H9 (cell line): ENCODE data around the gene THSD4. TPM values are rescaled to one million over a fixed set of nuclear protein-coding genes. Genes with fewer than 3 reads are reported as not detected.

Experiments used
- DNase-seq: peaks from one replicate; pipeline ENCODE4 v3.0.0-alpha.2; 2017
- H2AFZ ChIP-seq: one replicate; pipeline ENCODE4 v1.6.1; 2013; ENCODE audit warnings: mild to moderate bottlenecking, low read length, control low read depth, moderate library complexity
- H2AK5ac ChIP-seq: 2 replicates; pipeline ENCODE4 v1.6.1; 2013; ENCODE audit warnings: low read length, control low read depth, mixed read lengths; ENCODE audit not compliant: insufficient read length
- H2BK120ac ChIP-seq: one replicate; pipeline ENCODE4 v1.6.1; 2013; ENCODE audit warnings: low read depth, mild to moderate bottlenecking, low read length, control low read depth, inconsistent platforms; ENCODE audit not compliant: poor library complexity, severe bottlenecking
- H2BK12ac ChIP-seq: 2 replicates; pipeline ENCODE4 v1.6.1; 2013; ENCODE audit warnings: low read length, control low read depth, mixed read lengths, low read depth; ENCODE audit not compliant: insufficient read length
- H2BK15ac ChIP-seq: 2 replicates; pipeline ENCODE4 v1.6.1; 2013; ENCODE audit warnings: low read depth, low read length, control low read depth
- H2BK20ac ChIP-seq: one replicate; pipeline ENCODE4 v1.6.1; 2013; ENCODE audit warnings: low read depth, mild to moderate bottlenecking, low read length, control low read depth, inconsistent platforms; ENCODE audit not compliant: poor library complexity, severe bottlenecking
- H2BK5ac ChIP-seq: 2 replicates; pipeline ENCODE4 v1.6.1; 2013; ENCODE audit warnings: low read length, control low read depth, mixed read lengths; ENCODE audit not compliant: insufficient read length
- H3K14ac ChIP-seq: 2 replicates; pipeline ENCODE4 v1.6.1; 2013; ENCODE audit warnings: low read length, control low read depth; ENCODE audit not compliant: insufficient read depth
- H3K18ac ChIP-seq: 2 replicates; pipeline ENCODE4 v1.6.1; 2013; ENCODE audit warnings: low read depth, mild to moderate bottlenecking, mixed read lengths, low read length, control low read depth; ENCODE audit not compliant: insufficient read length
- H3K23ac ChIP-seq: 2 replicates; pipeline ENCODE4 v1.6.1; 2013; ENCODE audit warnings: low read length, control low read depth, mixed read lengths, low read depth; ENCODE audit not compliant: insufficient read length
- H3K23me2 ChIP-seq: 2 replicates; pipeline ENCODE4 v1.6.1; 2013; ENCODE audit warnings: low read depth, mild to moderate bottlenecking, mixed read lengths, low read length, control low read depth; ENCODE audit not compliant: insufficient read length, poor library complexity, severe bottlenecking
- H3K27ac ChIP-seq: 2 replicates; pipeline ENCODE4 v1.5.1; 2013; ENCODE audit warnings: low read length, control low read depth, mixed read lengths, low read depth; ENCODE audit not compliant: insufficient read length
- H3K27me3 ChIP-seq: 2 replicates; pipeline ENCODE4 v1.6.1; 2013; ENCODE audit warnings: low read length, control low read depth, inconsistent platforms; ENCODE audit not compliant: insufficient read depth
- H3K4ac ChIP-seq: 2 replicates; pipeline ENCODE4 v1.6.1; 2013; ENCODE audit warnings: low read depth, mild to moderate bottlenecking, control low read depth, inconsistent platforms, low read length, moderate library complexity
- H3K4me1 ChIP-seq: 2 replicates; pipeline ENCODE4 v1.6.1; 2013; ENCODE audit warnings: low read length, control low read depth, inconsistent platforms; ENCODE audit not compliant: insufficient read depth
- H3K4me2 ChIP-seq: 2 replicates; pipeline ENCODE4 v1.6.1; 2013; ENCODE audit warnings: low read length, control low read depth, mixed read lengths; ENCODE audit not compliant: insufficient read length, insufficient read depth
- H3K56ac ChIP-seq: 2 replicates; pipeline ENCODE4 v1.6.1; 2013; ENCODE audit warnings: low read depth, mild to moderate bottlenecking, mixed read lengths, low read length, control low read depth; ENCODE audit not compliant: insufficient read length
- H3K79me1 ChIP-seq: 2 replicates; pipeline ENCODE4 v1.6.1; 2013; ENCODE audit warnings: low read depth, mild to moderate bottlenecking, moderate library complexity, low read length, control low read depth, inconsistent platforms; ENCODE audit not compliant: insufficient read depth, poor library complexity, severe bottlenecking
- H3K79me2 ChIP-seq: 2 replicates; pipeline ENCODE4 v1.6.1; 2013; ENCODE audit warnings: low read length, control low read depth, inconsistent platforms; ENCODE audit not compliant: insufficient read depth
- H3K9ac ChIP-seq: 2 replicates; pipeline ENCODE4 v1.6.1; 2013; ENCODE audit warnings: low read length, control low read depth, mixed read lengths; ENCODE audit not compliant: insufficient read length; ENCODE audit errors: extremely low read depth
- H3K9me3 ChIP-seq: one replicate; pipeline ENCODE4 v1.6.1; 2013; ENCODE audit warnings: low read depth, low read length, inconsistent platforms; ENCODE audit not compliant: control insufficient read depth
- H3T11ph ChIP-seq: one replicate; pipeline ENCODE4 v1.6.1; 2013; ENCODE audit warnings: mild to moderate bottlenecking, low read length, control low read depth, inconsistent platforms
- H4K20me1 ChIP-seq: one replicate; pipeline ENCODE4 v1.6.1; 2013; ENCODE audit not compliant: control insufficient read depth, insufficient read length, insufficient read depth
- H4K5ac ChIP-seq: 2 replicates; pipeline ENCODE4 v1.6.1; 2013; ENCODE audit warnings: low read depth, mild to moderate bottlenecking, mixed read lengths, low read length, control low read depth; ENCODE audit not compliant: insufficient read length
- H4K8ac ChIP-seq: replicated peaks from 2 replicates; pipeline ENCODE4 v1.6.1; 2013; ENCODE audit warnings: low read length, control low read depth, mixed read lengths, low read depth; ENCODE audit not compliant: insufficient read length
- H4K91ac ChIP-seq: 2 replicates; pipeline ENCODE4 v1.6.1; 2013; ENCODE audit warnings: low read depth, mild to moderate bottlenecking, moderate library complexity, mixed read lengths, low read length, control low read depth; ENCODE audit not compliant: insufficient read length
- H3K27ac Mint-ChIP-seq, 3 experiments: 2 replicates in 2 of 3; 3 replicates in 1 of 3; pipeline ENCODE4 v1.8.0; 2020 to 2021; ENCODE audit warnings: mixed read lengths in 3 of 3, mild to moderate bottlenecking in 1 of 3, moderate library complexity in 1 of 3
- H3K27me3 Mint-ChIP-seq: 2 replicates; pipeline ENCODE4 v1.8.0; 2021; ENCODE audit warnings: low read depth, mild to moderate bottlenecking, moderate library complexity, mixed read lengths
- H3K36me3 Mint-ChIP-seq, 3 experiments: 2 replicates in 2 of 3; 3 replicates in 1 of 3; pipeline ENCODE4 v1.8.0; 2020 to 2021; ENCODE audit warnings: low read depth in 3 of 3, mixed read lengths in 3 of 3; ENCODE audit not compliant: insufficient read depth in 1 of 3
- H3K4me1 Mint-ChIP-seq, 2 experiments: 2 replicates each; pipeline ENCODE4 v1.8.0; 2020; ENCODE audit warnings: mixed read lengths in 2 of 2
- H3K4me3 Mint-ChIP-seq, 2 experiments: 2 replicates in 1 of 2; 3 replicates in 1 of 2; pipeline ENCODE4 v1.8.0; 2020 to 2021; ENCODE audit warnings: mild to moderate bottlenecking in 2 of 2, mixed read lengths in 2 of 2, moderate library complexity in 1 of 2
- H3K9me3 Mint-ChIP-seq, 2 experiments: 2 replicates in 1 of 2; 3 replicates in 1 of 2; pipeline ENCODE4 v1.8.0; 2020; ENCODE audit warnings: mild to moderate bottlenecking in 2 of 2, mixed read lengths in 2 of 2, moderate library complexity in 1 of 2
- WGBS: extraction: QIAGEN DNeasy Blood & Tissue Kit; methylation state at CpG from one replicate; pipeline ENCODE4 v1.1.7; 2013; ENCODE audit warnings: missing lambda C conversion rate, low lambda C conversion rate, mixed read lengths; ENCODE audit not compliant: insufficient read length; ENCODE audit errors: extremely low coverage; 5-methylcytosine and 5-hydroxymethylcytosine counted together
- total RNA-seq: library from RNA; stranded (reverse); gene quantifications from 2 replicates; pipeline ENCODE4 v1.2.1, GENCODE V29; 2021
- TF ChIP-seq, protein P1 (sequence below): fragments of 200-600 bp; sonication (generic); conservative IDR thresholded peaks from 3 replicates; pipeline ENCODE4 v1.8.0; 2021; ENCODE audit warnings: antibody characterized with exemption, mild to moderate bottlenecking

Gene THSD4
- total RNA-seq, 1 experiment from 2014 or later = 5.5 TPM

- no peaks in the 10 kb centered on the region for H3K79me1 ChIP-seq
- no peak overlapping the region for H2BK5ac ChIP-seq
- no peak overlapping the region for H3K4ac ChIP-seq
- no peak overlapping the region for H2BK20ac ChIP-seq
- Mint-ChIP-seq H3K9me3 (no peaks in the 10 kb centered on the region), H3K4me1 (peaks cover 30 to 33% of the 10 kb centered on the region in 2 experiments), H3K36me3 (no peaks in the 10 kb centered on the region; a peak in 1 of 7 replicates), H3K27me3 (peaks cover 3% of the 10 kb centered on the region), H3K4me3 (no peak overlapping the region), H3K27ac (no peak overlapping the region; a peak in 1 of 7 replicates)
- H3K23me2 ChIP-seq = no peaks in the 10 kb centered on the region
- DNase-seq = no peak
- H2BK12ac ChIP-seq = no peak overlapping the region
- H3K18ac ChIP-seq = no peak overlapping the region
- no peaks in the 10 kb centered on the region for H3K9me3 ChIP-seq
- H3K9ac ChIP-seq = no peak overlapping the region
- no peaks in the 10 kb centered on the region for H3K27me3 ChIP-seq
- no peak overlapping the region for H3K23ac ChIP-seq
- H3K14ac ChIP-seq = no peak overlapping the region
- no peaks in the 10 kb centered on the region for H4K20me1 ChIP-seq
- no peak overlapping the region for H2BK120ac ChIP-seq
- TF ChIP-seq, protein P1, sequence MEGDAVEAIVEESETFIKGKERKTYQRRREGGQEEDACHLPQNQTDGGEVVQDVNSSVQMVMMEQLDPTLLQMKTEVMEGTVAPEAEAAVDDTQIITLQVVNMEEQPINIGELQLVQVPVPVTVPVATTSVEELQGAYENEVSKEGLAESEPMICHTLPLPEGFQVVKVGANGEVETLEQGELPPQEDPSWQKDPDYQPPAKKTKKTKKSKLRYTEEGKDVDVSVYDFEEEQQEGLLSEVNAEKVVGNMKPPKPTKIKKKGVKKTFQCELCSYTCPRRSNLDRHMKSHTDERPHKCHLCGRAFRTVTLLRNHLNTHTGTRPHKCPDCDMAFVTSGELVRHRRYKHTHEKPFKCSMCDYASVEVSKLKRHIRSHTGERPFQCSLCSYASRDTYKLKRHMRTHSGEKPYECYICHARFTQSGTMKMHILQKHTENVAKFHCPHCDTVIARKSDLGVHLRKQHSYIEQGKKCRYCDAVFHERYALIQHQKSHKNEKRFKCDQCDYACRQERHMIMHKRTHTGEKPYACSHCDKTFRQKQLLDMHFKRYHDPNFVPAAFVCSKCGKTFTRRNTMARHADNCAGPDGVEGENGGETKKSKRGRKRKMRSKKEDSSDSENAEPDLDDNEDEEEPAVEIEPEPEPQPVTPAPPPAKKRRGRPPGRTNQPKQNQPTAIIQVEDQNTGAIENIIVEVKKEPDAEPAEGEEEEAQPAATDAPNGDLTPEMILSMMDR = no peak
- H4K91ac ChIP-seq = no peak overlapping the region
- H2AK5ac ChIP-seq = no peak overlapping the region
- H3K27ac ChIP-seq = no peak overlapping the region
- no peak overlapping the region for H2AFZ ChIP-seq
- H3K4me1 ChIP-seq = peaks cover 2% of the 10 kb centered on the region; the same call in 1 of the 2 replicates
- no peak overlapping the region for H4K5ac ChIP-seq
- H3K4me2 ChIP-seq = no peak overlapping the region
- H3K79me2 ChIP-seq = no peaks in the 10 kb centered on the region
- no peak overlapping the region for H2BK15ac ChIP-seq
- H3T11ph ChIP-seq = no peak overlapping the region
- WGBS = no CpG with 5 or more reads among the region's 8 CpGs
- H3K56ac ChIP-seq = no peak overlapping the region
- no peak overlapping the region for H4K8ac ChIP-seq
Observed at GRCh38 chr15:71431343-71432336, 316.4 kb downstream of the THSD4 start.
